GM18511 (cell line): ENCODE results near the gene ZSCAN30.
"Not testable (repeated sequence)": the region's sequence is repeated elsewhere in the genome, so short reads cannot be mapped to it uniquely, and the experiment has no call there.

Experiments used
- ATAC-seq: cut with Tn5 transposase; IDR thresholded peaks from one replicate; pipeline ENCODE4 v1.9.1; 2021; ENCODE audit warnings: mild to moderate bottlenecking, moderate library complexity; ENCODE audit not compliant: unreplicated experiment

The ZSCAN30 gene

DNA sequence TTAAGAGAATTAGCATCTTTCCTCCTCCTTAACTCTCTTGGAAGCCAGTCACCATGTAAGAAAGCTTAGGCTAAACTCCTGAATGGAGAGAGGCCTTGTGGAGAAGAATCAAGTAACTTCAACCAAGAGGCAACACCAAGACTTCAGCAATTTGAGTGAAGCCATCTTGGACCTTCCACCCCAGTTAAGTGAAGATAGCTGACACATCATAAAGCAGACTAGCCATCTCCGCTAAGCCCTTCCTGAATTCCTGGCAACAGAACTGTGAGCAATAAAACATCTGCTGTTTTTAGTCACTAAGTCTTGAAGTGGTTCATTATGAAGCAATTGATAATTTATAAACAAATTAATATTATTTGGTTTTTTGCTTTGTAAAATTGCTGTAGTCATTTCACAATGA, 50.7 kb downstream of the ZSCAN30 start:
- ATAC-seq = no peak

DNA sequence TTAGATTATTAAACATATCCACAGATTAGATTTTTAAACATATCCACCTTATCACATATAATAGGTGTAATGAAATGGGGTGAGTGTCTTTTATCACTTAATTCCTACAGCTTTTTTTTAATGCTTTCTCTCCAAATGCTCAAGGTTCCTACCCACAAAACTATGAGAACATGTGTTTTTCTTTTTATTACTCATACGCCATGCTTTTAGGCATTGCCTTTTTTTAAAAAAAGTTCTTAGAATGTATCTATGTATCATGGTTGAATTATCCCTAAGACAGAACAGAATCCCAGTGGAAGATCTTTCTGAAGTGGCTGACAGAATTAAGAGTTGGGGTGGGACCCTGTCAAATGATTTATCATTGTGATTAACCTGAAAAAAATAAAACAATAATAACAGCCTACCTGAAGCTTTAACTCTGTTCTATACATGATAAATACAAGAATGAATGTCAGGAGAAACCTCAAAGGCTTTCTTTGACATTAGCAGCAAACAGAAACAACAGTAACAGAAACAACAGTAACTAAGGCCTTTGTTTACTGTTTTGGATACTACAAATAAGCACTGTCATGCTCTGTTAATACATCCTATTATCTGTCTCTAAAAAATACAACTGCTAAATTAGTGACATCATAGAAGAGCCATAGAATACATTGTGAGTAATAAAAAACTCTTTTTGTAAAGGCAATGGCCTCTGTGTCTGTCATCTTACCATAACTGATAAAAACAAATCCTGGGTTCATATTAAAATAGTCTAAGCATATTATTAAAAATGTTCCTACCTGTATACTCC, 53.3 kb downstream of the ZSCAN30 start:
- ATAC-seq = no peak

DNA sequence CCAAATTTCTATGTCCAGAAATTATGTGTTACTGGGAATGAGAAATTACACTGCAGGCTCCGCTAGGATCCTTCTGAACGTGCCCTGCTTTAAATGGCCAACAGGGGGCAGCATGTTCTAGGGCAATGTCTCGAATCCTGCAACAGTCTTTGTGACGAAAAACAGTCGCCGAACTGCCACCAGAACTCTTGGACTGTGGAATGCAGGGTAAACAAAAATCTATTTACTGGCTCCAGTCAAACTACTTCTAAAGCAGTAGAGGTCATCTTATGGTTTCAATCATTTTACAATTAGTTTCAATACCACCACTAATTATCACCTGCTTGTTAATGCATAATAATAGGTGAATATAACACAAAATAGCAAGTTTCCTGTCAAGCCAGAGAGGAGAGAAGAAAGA, 59.0 kb downstream of the ZSCAN30 start:
- ATAC-seq = peak; percentile 97

DNA sequence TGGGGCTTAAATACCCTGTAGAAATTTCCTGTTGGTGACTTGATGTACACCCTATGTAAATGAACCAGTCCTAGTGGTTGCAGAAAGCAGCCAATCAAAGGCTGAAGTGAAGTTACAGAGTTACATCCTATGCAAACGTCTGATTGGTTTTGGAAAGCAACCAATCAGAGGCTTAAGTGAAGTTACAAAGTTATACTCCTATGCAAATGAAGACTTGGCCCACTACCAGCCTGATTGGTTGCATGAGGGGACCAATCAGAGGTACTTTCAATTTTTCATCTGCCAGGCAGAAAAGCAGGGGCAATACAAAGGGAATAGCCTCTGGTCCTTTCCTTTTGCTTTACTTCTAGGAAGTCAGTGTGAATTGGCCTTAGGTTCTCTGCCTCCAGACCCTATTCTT, 62.8 kb downstream of the ZSCAN30 start:
- ATAC-seq = no peak

DNA sequence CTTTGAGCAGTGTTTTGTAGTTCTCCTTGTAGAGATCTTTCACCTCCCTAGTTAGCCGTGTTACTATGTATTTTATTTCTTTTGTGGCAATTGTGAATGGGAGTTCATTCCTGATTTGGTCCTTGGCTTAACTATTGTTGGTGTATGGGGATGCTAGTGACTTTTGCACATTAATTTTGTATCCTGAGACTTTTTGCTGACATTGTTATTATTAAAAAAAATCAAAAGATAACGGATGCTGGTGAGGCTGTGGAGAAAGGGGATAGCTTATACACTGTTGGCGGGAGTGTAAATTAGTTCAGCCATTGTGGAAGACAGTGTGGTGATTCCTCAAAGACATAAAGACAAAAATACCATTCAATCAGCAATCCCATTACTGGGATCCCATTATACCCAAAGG, 66.2 kb downstream of the ZSCAN30 start:
- no peak for ATAC-seq

DNA sequence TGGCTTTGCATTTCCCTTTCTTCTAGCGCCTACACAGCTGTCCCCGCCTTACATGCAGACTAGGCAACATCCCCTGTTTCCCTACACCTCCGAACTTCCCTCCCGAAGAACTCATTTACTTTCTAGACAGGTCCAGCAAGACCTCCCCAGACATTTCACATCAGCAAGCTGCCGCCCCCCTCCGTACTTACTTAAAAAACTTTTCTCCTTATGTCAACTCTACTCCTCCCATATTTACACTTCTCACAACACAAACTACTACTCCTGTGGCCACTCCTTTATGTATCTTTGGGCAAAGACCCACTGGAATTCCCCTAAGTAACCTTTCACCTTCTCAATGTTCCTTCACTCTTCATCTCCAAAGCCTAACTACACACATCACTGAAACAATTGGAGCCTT, 69.6 kb downstream of the ZSCAN30 start:
- no peak for ATAC-seq

DNA sequence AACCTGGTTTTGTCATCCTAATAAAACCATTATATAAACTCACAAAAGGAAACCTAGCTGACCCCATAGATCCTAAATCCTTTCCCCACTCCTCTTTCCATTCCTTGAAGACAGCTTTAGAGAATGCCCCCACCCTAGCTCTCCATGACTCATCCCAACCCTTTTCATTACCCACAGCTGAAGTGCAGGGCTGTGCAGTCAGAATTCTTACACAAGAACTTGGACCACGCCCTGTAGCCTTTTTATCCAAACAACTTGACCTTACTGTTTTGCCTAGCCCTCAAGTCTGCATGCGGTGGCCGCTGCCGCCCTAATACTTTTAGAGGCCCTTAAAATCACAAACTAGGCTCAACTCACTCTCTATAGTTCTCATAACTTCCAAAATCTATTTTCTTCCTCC, 70.7 kb downstream of the ZSCAN30 start:
- not testable (repeated sequence) for ATAC-seq

DNA sequence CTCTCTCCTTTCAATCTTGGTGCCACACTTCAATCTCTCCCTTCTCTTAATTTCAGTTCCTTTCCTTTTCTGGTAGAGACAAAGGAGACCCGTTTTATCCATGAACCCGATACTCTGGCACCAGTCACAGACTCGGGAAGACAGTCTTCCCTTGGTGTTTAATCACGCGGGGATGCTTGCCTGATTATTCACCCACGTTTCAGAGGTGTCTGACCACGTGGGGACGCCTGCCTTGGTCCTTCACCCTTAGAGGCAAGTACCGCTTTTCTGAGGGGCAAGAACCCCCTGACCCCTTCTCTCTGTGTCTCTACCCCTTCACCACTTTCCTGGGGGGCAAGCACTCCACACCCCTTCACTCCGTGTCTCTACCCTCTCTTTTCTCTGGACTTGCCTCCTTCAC, 73.4 kb downstream of the ZSCAN30 start:
- not testable (repeated sequence) for ATAC-seq

DNA sequence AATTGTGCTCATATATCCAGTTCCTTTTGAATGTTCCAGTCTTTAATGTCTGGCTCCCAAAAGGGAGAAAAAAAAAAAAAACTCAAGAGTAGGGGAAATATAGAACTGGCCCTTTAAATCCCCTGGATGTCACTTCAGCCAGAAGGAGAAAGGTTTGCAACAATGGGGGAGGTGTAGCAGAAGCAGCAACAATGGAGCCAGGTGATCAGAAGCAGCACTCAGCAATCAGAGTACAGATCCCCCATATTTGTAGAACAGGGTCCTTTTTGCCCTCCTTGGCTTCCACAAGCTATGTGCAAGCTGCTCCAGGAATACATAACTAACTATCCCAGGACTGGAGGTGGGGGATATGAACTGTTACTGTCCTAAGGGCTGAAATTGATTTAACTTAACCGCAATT, 75.0 kb downstream of the ZSCAN30 start:
- no peak for ATAC-seq

DNA sequence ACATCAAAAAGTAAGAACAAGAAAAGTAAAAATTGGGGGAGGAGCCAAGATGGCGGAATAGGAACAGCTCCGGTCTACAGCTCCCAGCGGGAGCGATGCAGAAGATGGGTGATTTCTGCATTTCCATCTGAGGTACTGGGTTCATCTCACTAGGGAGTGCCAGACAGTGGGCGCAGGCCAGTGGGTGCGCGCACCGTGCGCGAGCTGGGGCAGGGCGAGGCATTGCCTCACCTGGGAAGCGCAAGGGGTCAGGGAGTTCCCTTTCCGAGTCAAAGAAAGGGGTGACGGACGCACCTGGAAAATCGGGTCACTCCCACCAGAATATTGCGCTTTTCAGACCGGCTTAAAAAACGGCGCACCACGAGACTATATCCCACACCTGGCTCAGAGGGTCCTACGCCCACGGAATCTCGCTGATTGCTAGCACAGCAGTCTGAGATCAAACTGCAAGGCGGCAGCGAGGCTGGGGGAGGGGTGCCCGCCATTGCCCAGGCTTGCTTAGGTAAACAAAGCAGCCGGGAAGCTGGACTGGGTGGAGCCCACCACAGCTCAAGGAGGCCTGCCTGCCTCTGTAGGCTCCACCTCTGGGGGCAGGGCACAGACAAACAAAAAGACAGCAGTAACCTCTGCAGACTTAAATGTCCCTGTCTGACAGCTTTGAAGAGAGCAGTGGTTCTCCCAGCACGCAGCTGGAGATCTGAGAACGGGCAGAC, 84.1 kb downstream of the ZSCAN30 start:
- ATAC-seq = not testable (repeated sequence)

DNA sequence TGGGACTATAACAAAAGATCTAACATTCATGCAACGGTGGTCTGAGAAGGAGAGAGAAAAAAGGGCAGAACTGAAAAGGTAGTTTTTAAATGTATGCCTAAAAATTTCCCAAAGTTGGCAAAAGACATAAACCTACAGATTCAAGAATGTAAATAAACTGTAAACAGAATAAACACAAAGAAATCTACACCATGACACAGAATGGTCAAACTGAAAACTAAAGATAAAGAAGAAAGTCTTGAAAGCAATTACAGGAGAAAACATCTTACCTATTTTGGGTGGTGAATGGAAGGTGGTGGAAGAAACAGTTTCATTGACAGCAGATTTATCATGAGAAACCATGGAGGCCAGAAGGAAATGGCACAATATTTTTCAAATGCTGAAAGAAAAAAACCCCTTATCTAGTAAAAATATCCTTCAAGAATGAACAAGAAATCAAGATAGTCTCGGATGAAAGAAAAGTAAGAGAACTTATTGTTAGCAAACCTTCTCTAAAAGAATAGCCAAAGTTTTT, 84.8 kb downstream of the ZSCAN30 start:
- ATAC-seq = no peak

DNA sequence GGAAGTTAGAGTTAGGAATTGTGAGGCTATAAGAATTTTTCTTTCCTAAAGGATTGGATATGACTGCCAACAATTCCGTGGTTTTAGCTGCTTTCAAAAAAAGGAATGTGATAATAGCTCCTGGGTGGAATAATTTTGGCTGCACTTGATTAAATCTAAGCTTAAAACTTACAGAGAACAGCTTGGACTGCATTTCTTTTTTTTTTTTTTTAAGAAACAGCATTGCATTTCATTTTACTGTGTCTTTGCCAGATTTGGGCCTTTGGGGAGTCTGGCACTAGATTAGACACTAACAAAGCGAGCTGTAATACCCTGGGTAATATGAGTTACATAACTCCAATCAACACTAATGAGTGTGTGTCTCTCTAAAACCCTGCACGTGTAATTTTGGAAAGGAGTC, 87.0 kb downstream of the ZSCAN30 start:
- ATAC-seq = no peak

DNA sequence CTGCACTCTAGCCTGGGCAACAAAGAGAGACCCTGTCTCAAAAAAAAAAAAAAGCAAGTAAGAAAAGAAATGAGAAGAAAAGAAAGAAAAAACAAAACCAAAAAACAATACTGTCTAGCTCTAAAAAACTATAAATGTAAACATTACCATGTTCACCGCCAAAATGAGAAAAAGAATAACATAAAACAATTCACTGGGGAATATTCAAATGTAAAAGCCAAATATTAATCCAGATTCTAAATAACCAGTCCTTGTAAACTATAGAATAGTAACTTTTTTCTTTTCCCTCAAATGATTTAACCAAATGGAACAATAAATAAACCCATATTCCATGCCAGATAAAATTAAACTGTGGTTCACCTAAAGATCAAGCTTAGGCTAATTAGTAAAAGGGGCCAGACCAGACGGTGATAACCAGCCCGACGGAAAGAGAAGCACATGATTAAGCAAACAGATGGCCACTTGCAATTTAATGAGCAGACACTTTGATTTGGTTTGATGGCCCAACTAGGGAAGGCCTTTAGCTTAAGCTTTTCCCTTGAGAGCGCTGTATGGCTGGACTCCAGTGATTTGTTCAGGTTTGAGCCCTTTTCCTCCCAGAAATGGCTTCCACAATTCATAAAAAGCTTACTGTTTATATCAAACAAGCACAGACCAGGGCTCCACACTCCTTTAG, 88.6 kb downstream of the ZSCAN30 start:
- no peak for ATAC-seq
